Epithelial cell of esophagus (primary cell): ENCODE measurements around the gene TOE1.
A peak's percentile ranks its signal among the peaks of the same experiment; 100 is the strongest.

Experiments used
- DNase-seq: peaks from one replicate; pipeline ENCODE4 v3.0.0; 2010; ENCODE audit warnings: low read depth
- H3K4me3 ChIP-seq: 2 replicates; pipeline ENCODE4 v1.5.1; 2011; ENCODE audit warnings: mild to moderate bottlenecking, low read length, control low read depth
- CTCF ChIP-seq: IDR thresholded peaks from 2 replicates; pipeline ENCODE4 v1.5.1; 2011; ENCODE audit warnings: low read depth, mild to moderate bottlenecking, low read length, control low read depth, inconsistent platforms; ENCODE audit not compliant: insufficient read depth; ENCODE audit errors: missing control alignments

TOE1 gene

GRCh38 chr1:45346473-45346872, 6.5 kb downstream of the TOE1 start:
- DNase-seq, result no peak
- no peak for TF ChIP-seq CTCF
- no peak overlapping the region for H3K4me3 ChIP-seq

- DNase-seq, result peak; percentile 51
- no peak for TF ChIP-seq CTCF
- H3K4me3 ChIP-seq, result no peak overlapping the region
Observed at GRCh38 chr1:45348020-45348419, 8.1 kb downstream of the TOE1 start.

- DNase-seq, result peak; percentile 57
- TF ChIP-seq CTCF, result no peak
- no peak overlapping the region for H3K4me3 ChIP-seq
Observed at GRCh38 chr1:45348609-45348965, 8.6 kb downstream of the TOE1 start.

- no peak for TF ChIP-seq CTCF
- no peak overlapping the region for H3K4me3 ChIP-seq
- peak; percentile 86 for DNase-seq
Observed at GRCh38 chr1:45348966-45349677, 9.2 kb downstream of the TOE1 start.

- H3K4me3 ChIP-seq, result no peak overlapping the region
- TF ChIP-seq CTCF, result no peak
- DNase-seq, result no peak
Observed at GRCh38 chr1:45351508-45351907, 11.5 kb downstream of the TOE1 start.

GRCh38 chr1:45353685-45354084, 13.7 kb downstream of the TOE1 start:
- TF ChIP-seq CTCF, result no peak
- H3K4me3 ChIP-seq, result no peak overlapping the region
- DNase-seq, result no peak

GRCh38 chr1:45354838-45355237, 14.9 kb downstream of the TOE1 start:
- no peak for TF ChIP-seq CTCF
- no peak overlapping the region for H3K4me3 ChIP-seq
- DNase-seq, result no peak
